Stimulated activated CD4-positive, alpha-beta T cell treated with anti-CD3 and anti-CD28 coated beads, TNF-alpha, amount 100 ng/mL, for 24 hours (primary cell): ENCODE measurements around the gene KITLG.
"Not testable (repeated sequence)": the region's sequence is repeated elsewhere in the genome, so short reads cannot be mapped to it uniquely, and the experiment has no call there.

Source experiments
- DNase-seq, 3 experiments: peaks; one replicate each; pipeline ENCODE4 v3.0.0-alpha.2; 2020; ENCODE audit warnings: low read depth in 3 of 3

Gene KITLG

GRCh38 chr12:88580051-88580871 lies at the start of gene KITLG:
KITLG (minus strand) TSS chr12:88580471; CDS start chr12:88580278, 193 bp downstream.
- peak in 1 of 3 experiments; percentile 31 for DNase-seq

GRCh38 chr12:88628856-88629509 lies 48.7 kb upstream of the KITLG start:
- DNase-seq: no peak

- not testable (repeated sequence) for DNase-seq
Observed at GRCh38 chr12:88628035-88628434, 47.8 kb upstream of the KITLG start.

- no peak for DNase-seq
Observed at GRCh38 chr12:88627501-88627900, 47.2 kb upstream of the KITLG start.

GRCh38 chr12:88625356-88625755 lies 45.1 kb upstream of the KITLG start:
- DNase-seq: no peak

- DNase-seq: no peak
Observed at GRCh38 chr12:88624911-88625310, 44.6 kb upstream of the KITLG start.

GRCh38 chr12:88623777-88624548 lies 43.7 kb upstream of the KITLG start:
- no peak for DNase-seq

GRCh38 chr12:88617352-88617751 lies 37.1 kb upstream of the KITLG start:
- no peak for DNase-seq

- DNase-seq: no peak
Observed at GRCh38 chr12:88615490-88615889, 35.2 kb upstream of the KITLG start.

- DNase-seq: no peak
Observed at GRCh38 chr12:88604646-88605045, 24.4 kb upstream of the KITLG start.

- DNase-seq: no peak
Observed at GRCh38 chr12:88600272-88600671, 20.0 kb upstream of the KITLG start.

GRCh38 chr12:88597365-88597764 lies 17.1 kb upstream of the KITLG start:
- no peak for DNase-seq

- DNase-seq: no peak
Observed at GRCh38 chr12:88595697-88596096, 15.4 kb upstream of the KITLG start.

- no peak for DNase-seq
Observed at GRCh38 chr12:88594780-88595179, 14.5 kb upstream of the KITLG start.

- DNase-seq: no peak
Observed at GRCh38 chr12:88591343-88591742, 11.1 kb upstream of the KITLG start.

- DNase-seq: no peak
Observed at GRCh38 chr12:88590851-88591250, 10.6 kb upstream of the KITLG start.

GRCh38 chr12:88585077-88585476 lies 4.8 kb upstream of the KITLG start:
- no peak for DNase-seq

- DNase-seq: no peak
Observed at GRCh38 chr12:88579601-88580050, 645 bp downstream of the KITLG start.

GRCh38 chr12:88579161-88579517 lies 1.1 kb downstream of the KITLG start:
- no peak for DNase-seq

- no peak for DNase-seq
Observed at GRCh38 chr12:88578276-88579160, 1.8 kb downstream of the KITLG start.

- no peak for DNase-seq
Observed at GRCh38 chr12:88577537-88577936, 2.7 kb downstream of the KITLG start.
